Measurements from ENCODE around the gene ADAMTSL3. TPM values are rescaled to one million over a fixed set of nuclear protein-coding genes. Genes with fewer than 3 reads are reported as not detected.

The ADAMTSL3 gene
- total and polyA plus RNA-seq, 2 donors (not counting 1 experiment from before 2014, with no cell fraction given), result 0.01 TPM; not detected in 1

DNA sequence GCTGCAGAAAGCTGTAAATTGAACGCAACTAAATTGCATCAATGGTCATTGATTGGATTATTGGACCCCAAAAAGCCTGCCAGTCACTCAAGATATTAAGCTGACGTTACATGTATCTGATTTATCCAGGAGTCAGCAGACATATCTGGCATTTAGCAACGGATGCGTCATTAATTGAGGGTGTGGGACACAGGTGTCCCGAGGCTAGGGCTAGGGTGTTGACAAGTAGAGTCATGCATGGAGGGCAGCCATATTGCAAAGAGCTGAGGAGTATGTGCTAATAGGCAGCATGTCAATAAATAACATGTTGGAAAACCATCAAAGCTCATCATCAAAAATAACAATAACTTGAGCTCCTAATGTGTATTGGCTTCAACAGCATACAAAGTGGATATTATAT is 347.1 kb downstream of the ADAMTSL3 start:
- H3K9me3 ChIP-seq (ENCODE audit: control extremely low read depth in 1 of 3, control insufficient read depth in 2 of 3, insufficient read depth in 1 of 3, low read length in 2 of 3), result no peaks in the 10 kb centered on the region
- no peak for DNase-seq
- no peak overlapping the region for H3K9ac ChIP-seq (ENCODE audit: low read length)
- H3K4me3 Mint-ChIP-seq, result no peak overlapping the region
- H3K4me2 ChIP-seq (replicated peaks; ENCODE audit: low read depth, low read length, poor library complexity, severe bottlenecking), result no peak overlapping the region
- no peak overlapping the region for H3K4me3 ChIP-seq (ENCODE audit: control extremely low read depth in 1 of 5, extremely low read depth in 1 of 5, insufficient read depth in 1 of 5, low read depth in 2 of 5, low read length in 4 of 5)
- WGBS (ENCODE audit: insufficient coverage), result 100% methylated on average over 2 of the region's 5 CpGs
- no peaks in the 10 kb centered on the region for H3K79me2 ChIP-seq (ENCODE audit: control insufficient read depth, insufficient read depth, low read length)
- ATAC-seq (ENCODE audit: low read depth), result no peak
- peaks cover 2% of the 10 kb centered on the region for H3K27me3 Mint-ChIP-seq
- no peaks in the 10 kb centered on the region for H3K9me3 Mint-ChIP-seq (ENCODE audit: insufficient read depth)
- H3K36me3 ChIP-seq (replicated peaks in 1 of 2; ENCODE audit: control extremely low read depth in 1 of 2, control insufficient read depth in 1 of 2, extremely low read depth in 1 of 2, insufficient read depth in 2 of 2, low read length in 1 of 2), result no peaks in the 10 kb centered on the region
- H4K20me1 ChIP-seq (ENCODE audit: control insufficient read depth, insufficient read depth, low read length, poor library complexity, severe bottlenecking), result no peaks in the 10 kb centered on the region
- H3K27ac ChIP-seq (ENCODE audit: low read length in 2 of 2), result no peak overlapping the region
- ChIA-PET POLR2A (no interaction called here), CTCF (no interaction called here)
- H3K4me1 Mint-ChIP-seq, result no peaks in the 10 kb centered on the region
- intact Hi-C loops (cut with micrococcal nuclease), result no loop called here
- no peak overlapping the region for H3K27ac Mint-ChIP-seq
- TF ChIP-seq, protein P1, sequence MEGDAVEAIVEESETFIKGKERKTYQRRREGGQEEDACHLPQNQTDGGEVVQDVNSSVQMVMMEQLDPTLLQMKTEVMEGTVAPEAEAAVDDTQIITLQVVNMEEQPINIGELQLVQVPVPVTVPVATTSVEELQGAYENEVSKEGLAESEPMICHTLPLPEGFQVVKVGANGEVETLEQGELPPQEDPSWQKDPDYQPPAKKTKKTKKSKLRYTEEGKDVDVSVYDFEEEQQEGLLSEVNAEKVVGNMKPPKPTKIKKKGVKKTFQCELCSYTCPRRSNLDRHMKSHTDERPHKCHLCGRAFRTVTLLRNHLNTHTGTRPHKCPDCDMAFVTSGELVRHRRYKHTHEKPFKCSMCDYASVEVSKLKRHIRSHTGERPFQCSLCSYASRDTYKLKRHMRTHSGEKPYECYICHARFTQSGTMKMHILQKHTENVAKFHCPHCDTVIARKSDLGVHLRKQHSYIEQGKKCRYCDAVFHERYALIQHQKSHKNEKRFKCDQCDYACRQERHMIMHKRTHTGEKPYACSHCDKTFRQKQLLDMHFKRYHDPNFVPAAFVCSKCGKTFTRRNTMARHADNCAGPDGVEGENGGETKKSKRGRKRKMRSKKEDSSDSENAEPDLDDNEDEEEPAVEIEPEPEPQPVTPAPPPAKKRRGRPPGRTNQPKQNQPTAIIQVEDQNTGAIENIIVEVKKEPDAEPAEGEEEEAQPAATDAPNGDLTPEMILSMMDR (IDR thresholded peaks at IDR 0.05), result no peak
- no peak for TF ChIP-seq EZH2 (IDR thresholded peaks at IDR 0.05; ENCODE audit: borderline replicate concordance, insufficient read depth, low read depth, low read length, poor library complexity, severe bottlenecking)
- H3K27me3 ChIP-seq (replicated peaks in 1 of 4; ENCODE audit: control extremely low read depth in 1 of 4, control insufficient read depth in 3 of 4, insufficient read depth in 4 of 4, low read length in 3 of 4), result no peaks in the 10 kb centered on the region
- H3K4me1 ChIP-seq (ENCODE audit: control insufficient read depth in 2 of 2, insufficient read depth in 2 of 2, low read length in 2 of 2), result no peaks in the 10 kb centered on the region
- no peak overlapping the region for H2AFZ ChIP-seq (ENCODE audit: insufficient read depth, low read depth, low read length, poor library complexity, severe bottlenecking)

DNA sequence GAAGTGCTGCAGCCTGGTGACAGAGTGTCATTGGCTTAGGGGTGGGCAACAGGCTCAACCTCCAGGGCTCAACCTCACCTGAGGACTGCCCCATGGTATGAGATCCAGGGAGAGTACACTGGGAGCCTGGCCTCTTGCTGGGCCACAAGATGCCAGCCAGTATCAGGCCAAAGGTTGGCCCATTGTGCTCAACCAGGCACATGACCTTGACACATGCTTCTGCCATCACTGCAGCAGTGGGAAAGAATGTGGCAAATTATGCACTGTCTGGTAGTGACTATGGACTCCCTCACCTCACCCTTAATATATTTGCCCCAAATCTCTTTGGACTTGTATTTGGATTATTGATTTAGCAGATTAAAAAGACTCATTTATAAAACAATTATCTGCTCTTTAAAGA is 347.7 kb downstream of the ADAMTSL3 start:
- no peaks in the 10 kb centered on the region for H4K20me1 ChIP-seq (ENCODE audit: control insufficient read depth, insufficient read depth, low read length, poor library complexity, severe bottlenecking)
- no peaks in the 10 kb centered on the region for H3K36me3 ChIP-seq (replicated peaks in 1 of 2; ENCODE audit: control extremely low read depth in 1 of 2, control insufficient read depth in 1 of 2, extremely low read depth in 1 of 2, insufficient read depth in 2 of 2, low read length in 1 of 2)
- H3K4me2 ChIP-seq (replicated peaks; ENCODE audit: low read depth, low read length, poor library complexity, severe bottlenecking), result no peak overlapping the region
- no peak overlapping the region for H3K9ac ChIP-seq (ENCODE audit: low read length)
- no peaks in the 10 kb centered on the region for H3K9me3 ChIP-seq (ENCODE audit: control extremely low read depth in 1 of 3, control insufficient read depth in 2 of 3, insufficient read depth in 1 of 3, low read length in 2 of 3)
- H3K4me1 Mint-ChIP-seq, result no peaks in the 10 kb centered on the region
- H3K27me3 Mint-ChIP-seq, result peaks cover 2% of the 10 kb centered on the region
- no peaks in the 10 kb centered on the region for H3K79me2 ChIP-seq (ENCODE audit: control insufficient read depth, insufficient read depth, low read length)
- no peak overlapping the region for H3K27ac Mint-ChIP-seq
- no peak for DNase-seq
- H3K27me3 ChIP-seq (replicated peaks in 1 of 4; ENCODE audit: control extremely low read depth in 1 of 4, control insufficient read depth in 3 of 4, insufficient read depth in 4 of 4, low read length in 3 of 4), result no peaks in the 10 kb centered on the region
- no peak overlapping the region for H3K4me3 ChIP-seq (ENCODE audit: control extremely low read depth in 1 of 5, extremely low read depth in 1 of 5, insufficient read depth in 1 of 5, low read depth in 2 of 5, low read length in 4 of 5)
- ChIA-PET POLR2A (no interaction called here), CTCF (no interaction called here)
- no peak overlapping the region for H3K4me3 Mint-ChIP-seq
- no peak overlapping the region for H3K27ac ChIP-seq (ENCODE audit: low read length in 2 of 2)
- no peaks in the 10 kb centered on the region for H3K4me1 ChIP-seq (ENCODE audit: control insufficient read depth in 2 of 2, insufficient read depth in 2 of 2, low read length in 2 of 2)
- no peak overlapping the region for H2AFZ ChIP-seq (ENCODE audit: insufficient read depth, low read depth, low read length, poor library complexity, severe bottlenecking)
- TF ChIP-seq EZH2 (IDR thresholded peaks at IDR 0.05; ENCODE audit: borderline replicate concordance, insufficient read depth, low read depth, low read length, poor library complexity, severe bottlenecking), result no peak
- TF ChIP-seq, protein P1 (IDR thresholded peaks at IDR 0.05), result no peak
- ATAC-seq (ENCODE audit: low read depth), result no peak
- intact Hi-C loops (cut with micrococcal nuclease), result no loop called here
- H3K9me3 Mint-ChIP-seq (ENCODE audit: insufficient read depth), result no peaks in the 10 kb centered on the region
